NCI-H510A treated with DMSO at 0.1 percent for 48 hours (cell line): ENCODE measurements around the gene AAGAB.
"Not testable (repeated sequence)": the region's sequence is repeated elsewhere in the genome, so short reads cannot be mapped to it uniquely, and the experiment has no call there.

Source experiments
- DNase-seq: peaks from one replicate; lab custom pipeline; 2025; lab: John Stamatoyannopoulos, UW

Gene AAGAB

GRCh38 chr15:67172172-67172571 is 82.3 kb downstream of the AAGAB start:
- no peak for DNase-seq

GRCh38 chr15:67171471-67171870 is 83.0 kb downstream of the AAGAB start:
- no peak for DNase-seq

GRCh38 chr15:67170143-67170925 is 84.1 kb downstream of the AAGAB start:
- no peak for DNase-seq

- DNase-seq = no peak
Measured at GRCh38 chr15:67168694-67169093, 85.8 kb downstream of the AAGAB start.

GRCh38 chr15:67167091-67167490 is 87.4 kb downstream of the AAGAB start:
- no peak for DNase-seq

- DNase-seq = no peak
Measured at GRCh38 chr15:67166280-67167009, 88.0 kb downstream of the AAGAB start.

- DNase-seq = no peak
Measured at GRCh38 chr15:67165254-67166253, 88.9 kb downstream of the AAGAB start.

GRCh38 chr15:67164811-67165253 is 89.6 kb downstream of the AAGAB start:
- no peak for DNase-seq

GRCh38 chr15:67164401-67164791 is 90.1 kb downstream of the AAGAB start:
- no peak for DNase-seq

GRCh38 chr15:67163180-67163579 is 91.3 kb downstream of the AAGAB start:
- no peak for DNase-seq

- no peak for DNase-seq
Measured at GRCh38 chr15:67161881-67162280, 92.6 kb downstream of the AAGAB start.

- no peak for DNase-seq
Measured at GRCh38 chr15:67161412-67161811, 93.0 kb downstream of the AAGAB start.

GRCh38 chr15:67158367-67158766 is 96.1 kb downstream of the AAGAB start:
- DNase-seq = no peak

- no peak for DNase-seq
Measured at GRCh38 chr15:67157521-67158252, 96.8 kb downstream of the AAGAB start.

GRCh38 chr15:67156834-67157233 is 97.6 kb downstream of the AAGAB start:
- DNase-seq = no peak

GRCh38 chr15:67156426-67156825 is 98.0 kb downstream of the AAGAB start:
- DNase-seq = no peak

GRCh38 chr15:67154249-67154648 is 100.2 kb downstream of the AAGAB start:
- no peak for DNase-seq

- not testable (repeated sequence) for DNase-seq
Measured at GRCh38 chr15:67153044-67153443, 101.4 kb downstream of the AAGAB start.

GRCh38 chr15:67152429-67152828 is 102.0 kb downstream of the AAGAB start:
- DNase-seq = no peak
